ENCODE measurements around the gene ABHD17A. TPM values are rescaled to one million over a fixed set of nuclear protein-coding genes. Genes with fewer than 3 reads are reported as not detected.
A peak's percentile ranks its signal among the peaks of the same experiment; 100 is the strongest.

ABHD17A gene
- total RNA-seq, 1 experiment from 2014 or later: 47.5 TPM

DNA sequence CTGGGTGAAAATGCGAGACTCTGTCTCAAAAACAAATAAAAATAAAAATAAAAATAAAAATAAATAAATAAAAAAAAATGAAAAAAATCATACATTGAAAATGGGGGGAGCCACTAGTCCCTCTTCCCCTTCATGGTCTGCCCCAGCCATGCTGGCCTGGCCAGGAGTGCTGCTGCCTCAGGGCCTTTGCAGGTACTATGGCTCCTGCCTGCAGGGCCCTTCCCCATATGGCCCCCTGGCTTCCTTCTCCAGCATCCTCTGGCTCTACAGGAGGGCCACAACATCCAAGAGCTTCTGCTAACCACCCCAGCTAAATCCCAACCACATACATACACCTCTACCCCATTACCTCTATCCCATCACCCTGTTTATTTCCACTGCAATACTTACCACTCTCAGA, 4.6 kb upstream of the ABHD17A start:
- H3K9me3 ChIP-seq (ENCODE audit: control insufficient read depth, low read depth, low read length): no peaks in the 10 kb centered on the region

More for the DNA sequence above, 4.6 kb upstream of the ABHD17A start:
- Histone ChIP-seq H2BK20ac (ENCODE audit: low read depth, low read length, poor library complexity, severe bottlenecking) (no peak overlapping the region), H3K4me1 (ENCODE audit: insufficient read depth, low read length) (no peaks in the 10 kb centered on the region; the same call in 1 of the 2 replicates), H4K8ac (replicated peaks; ENCODE audit: insufficient read length, low read depth, low read length) (no peak overlapping the region), H4K5ac (ENCODE audit: insufficient read length, low read depth, low read length) (no peak overlapping the region), H4K91ac (ENCODE audit: insufficient read length, low read depth, low read length) (no peak overlapping the region), H2AFZ (ENCODE audit: low read length) (no peak overlapping the region), H2BK120ac (ENCODE audit: low read depth, low read length, poor library complexity, severe bottlenecking) (no peak overlapping the region), H3K9ac (ENCODE audit: extremely low read depth, insufficient read length, low read length) (no peak overlapping the region), H2BK12ac (ENCODE audit: insufficient read length, low read depth, low read length) (no peak overlapping the region), H2BK15ac (ENCODE audit: low read depth, low read length) (no peak overlapping the region), H3K27ac (ENCODE audit: insufficient read length, low read depth, low read length) (no peak overlapping the region), H3K56ac (ENCODE audit: insufficient read length, low read depth, low read length) (no peak overlapping the region), H3K18ac (ENCODE audit: insufficient read length, low read depth, low read length) (no peak overlapping the region), H3K4ac (ENCODE audit: low read depth, low read length) (no peak overlapping the region), H3K14ac (ENCODE audit: insufficient read depth, low read length) (no peak overlapping the region), H3K79me2 (ENCODE audit: insufficient read depth, low read length) (no peaks in the 10 kb centered on the region; the same call in 1 of the 2 replicates), H3K27me3 (ENCODE audit: insufficient read depth, low read length) (no peaks in the 10 kb centered on the region), H3K23me2 (ENCODE audit: insufficient read length, low read depth, low read length, poor library complexity, severe bottlenecking) (peaks cover 2% of the 10 kb centered on the region), H3K79me1 (ENCODE audit: insufficient read depth, low read depth, low read length, poor library complexity, severe bottlenecking) (peaks cover under 1% of the 10 kb centered on the region), H4K20me1 (ENCODE audit: control insufficient read depth, insufficient read depth, insufficient read length) (no peaks in the 10 kb centered on the region), H2AK5ac (ENCODE audit: insufficient read length, low read length) (no peak overlapping the region), H3K4me2 (ENCODE audit: insufficient read depth, insufficient read length, low read length) (no peak overlapping the region), H2BK5ac (ENCODE audit: insufficient read length, low read length) (no peak overlapping the region), H3T11ph (ENCODE audit: low read length) (no peak overlapping the region), H3K23ac (ENCODE audit: insufficient read length, low read depth, low read length) (no peak overlapping the region)
- Mint-ChIP-seq H3K9me3 (no peaks in the 10 kb centered on the region; a peak in 1 of 5 replicates), H3K36me3 (ENCODE audit: insufficient read depth in 1 of 3, low read depth in 3 of 3) (no peaks in the 10 kb centered on the region), H3K27me3 (ENCODE audit: low read depth) (no peaks in the 10 kb centered on the region), H3K4me1 (peaks cover 10 to 11% of the 10 kb centered on the region in 2 experiments), H3K4me3 (no peak overlapping the region), H3K27ac (0 out of 7 replicates have a peak overlapping the region, but pooled peaks of 1 of the 3 experiments have one; percentile 1)
- no CpG with 5 or more reads among the region's 1 CpG for WGBS (ENCODE audit: extremely low coverage, insufficient read length, low lambda C conversion rate)
- TF ChIP-seq, protein P1, sequence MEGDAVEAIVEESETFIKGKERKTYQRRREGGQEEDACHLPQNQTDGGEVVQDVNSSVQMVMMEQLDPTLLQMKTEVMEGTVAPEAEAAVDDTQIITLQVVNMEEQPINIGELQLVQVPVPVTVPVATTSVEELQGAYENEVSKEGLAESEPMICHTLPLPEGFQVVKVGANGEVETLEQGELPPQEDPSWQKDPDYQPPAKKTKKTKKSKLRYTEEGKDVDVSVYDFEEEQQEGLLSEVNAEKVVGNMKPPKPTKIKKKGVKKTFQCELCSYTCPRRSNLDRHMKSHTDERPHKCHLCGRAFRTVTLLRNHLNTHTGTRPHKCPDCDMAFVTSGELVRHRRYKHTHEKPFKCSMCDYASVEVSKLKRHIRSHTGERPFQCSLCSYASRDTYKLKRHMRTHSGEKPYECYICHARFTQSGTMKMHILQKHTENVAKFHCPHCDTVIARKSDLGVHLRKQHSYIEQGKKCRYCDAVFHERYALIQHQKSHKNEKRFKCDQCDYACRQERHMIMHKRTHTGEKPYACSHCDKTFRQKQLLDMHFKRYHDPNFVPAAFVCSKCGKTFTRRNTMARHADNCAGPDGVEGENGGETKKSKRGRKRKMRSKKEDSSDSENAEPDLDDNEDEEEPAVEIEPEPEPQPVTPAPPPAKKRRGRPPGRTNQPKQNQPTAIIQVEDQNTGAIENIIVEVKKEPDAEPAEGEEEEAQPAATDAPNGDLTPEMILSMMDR (conservative IDR thresholded peaks at IDR 0.05): no peak
- DNase-seq: no peak
